Stimulated activated CD4-positive, alpha-beta T cell treated with anti-CD3 and anti-CD28 coated beads, TNF-alpha, amount 100 ng/mL, for 24 hours (primary cell): ENCODE results near the gene GRK1.
A peak's percentile ranks its signal among the peaks of the same experiment; 100 is the strongest.

Experiments used
- DNase-seq, 3 experiments: peaks; one replicate each; pipeline ENCODE4 v3.0.0-alpha.2; 2020; ENCODE audit warnings: low read depth in 3 of 3

The GRK1 gene

DNA sequence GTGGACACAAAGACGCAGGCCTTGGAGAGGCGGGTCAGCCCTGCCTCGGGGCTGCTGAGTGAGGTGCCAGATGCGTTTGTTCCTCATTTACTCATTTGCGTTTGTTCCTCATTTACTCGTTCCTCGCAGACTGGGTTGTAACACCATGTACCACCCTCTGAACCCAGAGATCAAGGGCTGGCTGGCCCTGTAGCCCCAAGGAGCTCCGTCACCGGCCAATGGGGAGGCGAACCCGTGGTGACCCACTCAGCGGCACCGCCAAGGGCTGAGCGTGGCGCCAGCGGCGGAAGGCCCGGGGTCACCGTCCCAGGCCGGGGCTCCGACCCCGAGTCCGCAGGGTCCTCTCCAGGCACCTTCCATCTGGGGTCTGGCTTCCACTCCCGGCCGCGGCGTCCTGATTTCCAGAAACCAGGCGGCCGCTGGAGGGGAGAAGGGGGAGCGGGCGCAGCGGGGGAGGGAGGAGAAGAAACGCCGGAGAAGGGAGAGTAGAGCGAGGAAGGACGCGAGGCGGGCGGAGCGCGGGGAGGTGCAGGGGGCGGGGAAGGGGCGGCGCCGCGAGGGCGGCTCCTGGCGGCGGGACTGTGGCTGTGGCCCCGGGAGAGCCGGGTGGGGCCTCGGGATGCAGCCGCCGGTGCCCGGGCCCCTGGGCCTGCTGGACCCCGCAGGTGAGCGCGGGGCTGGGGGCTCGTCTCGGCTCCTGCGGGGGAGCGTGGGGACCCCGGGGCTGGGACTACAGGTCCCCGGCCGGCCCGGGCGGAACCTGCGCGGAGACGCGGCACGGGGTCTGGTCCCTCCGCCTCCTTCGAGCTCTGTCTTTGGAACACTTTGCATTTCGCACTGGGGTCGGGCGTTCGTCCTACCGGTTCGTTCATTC lies 91.9 kb downstream of the GRK1 start, which contains the start of gene TMEM255B:
Gene TMEM255B, plus strand, starts transcription at position 576 of the 874 bp plus-strand sequence. Its CDS starts 44 bp downstream, at position 620.
- peak; percentile 50 to 81 (median 53) for DNase-seq

DNA sequence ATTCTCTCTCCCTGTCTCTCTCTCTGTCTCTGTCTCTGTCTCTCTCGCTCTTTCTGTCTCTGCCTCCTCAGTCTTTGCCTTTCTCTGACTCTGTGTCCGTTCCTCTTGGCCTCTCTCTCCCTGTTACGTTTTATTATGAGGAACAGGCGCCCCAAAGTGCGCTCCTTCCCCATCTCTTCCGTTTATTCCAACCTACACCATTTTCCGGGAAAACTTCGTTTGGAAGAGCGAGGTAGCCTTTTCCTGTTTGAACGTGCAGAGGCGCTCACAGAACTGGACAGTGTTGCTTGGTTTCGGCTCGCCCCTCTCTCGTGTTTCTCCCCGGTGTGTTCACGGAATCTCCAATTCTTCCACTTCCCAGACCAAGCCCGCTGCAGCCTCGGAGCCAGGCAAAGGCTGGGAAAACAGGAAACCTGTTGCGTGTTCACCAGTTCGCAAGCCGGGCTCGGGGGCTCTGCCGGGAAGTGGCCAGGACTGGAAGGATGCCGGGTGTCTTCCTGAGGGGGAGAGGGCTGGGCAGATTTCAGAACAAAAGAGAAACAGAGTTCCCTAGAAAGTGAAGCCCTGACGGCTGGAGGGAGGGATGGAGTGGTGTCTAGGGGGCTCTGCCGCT lies 92.6 kb downstream of the GRK1 start:
- no peak for DNase-seq

DNA sequence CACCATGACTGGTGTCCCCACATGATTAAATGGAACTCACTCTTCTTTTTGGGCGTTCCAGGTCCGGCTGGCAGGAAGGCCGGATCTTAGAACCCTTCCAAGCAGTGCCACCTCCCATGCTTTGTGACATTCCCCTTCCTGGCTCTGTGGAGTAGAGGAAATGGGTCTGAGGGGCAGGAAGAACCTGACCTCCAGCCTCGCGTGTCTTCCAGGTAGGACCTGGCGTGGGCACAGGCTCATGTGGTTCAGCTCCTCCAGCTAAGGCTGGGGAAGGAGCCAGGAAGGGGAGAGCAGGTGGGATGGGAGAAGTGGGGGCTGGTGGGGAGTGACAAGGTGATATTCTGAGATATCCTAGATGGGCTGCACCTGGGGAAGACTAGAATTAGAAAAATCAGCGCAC lies 94.1 kb downstream of the GRK1 start:
- DNase-seq, result no peak

DNA sequence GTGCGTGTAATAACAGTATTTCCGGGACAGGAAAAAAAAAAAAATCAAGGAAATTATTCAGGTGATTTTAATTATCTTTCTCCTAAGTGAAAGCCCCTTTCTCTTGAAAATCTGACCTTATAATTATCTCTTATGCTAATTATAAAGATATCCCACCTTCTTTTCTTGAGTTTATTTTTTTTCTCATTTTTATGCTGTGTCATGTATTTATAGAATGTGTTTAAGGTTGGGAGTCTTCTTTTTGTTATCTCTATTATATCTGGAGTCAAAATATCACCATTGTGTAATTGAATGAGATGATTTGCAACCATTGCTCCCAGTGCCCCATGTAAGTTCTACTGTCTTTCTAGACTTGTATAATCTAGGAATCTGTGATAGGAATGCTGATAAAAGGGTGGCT lies 95.1 kb downstream of the GRK1 start:
- DNase-seq, result no peak

DNA sequence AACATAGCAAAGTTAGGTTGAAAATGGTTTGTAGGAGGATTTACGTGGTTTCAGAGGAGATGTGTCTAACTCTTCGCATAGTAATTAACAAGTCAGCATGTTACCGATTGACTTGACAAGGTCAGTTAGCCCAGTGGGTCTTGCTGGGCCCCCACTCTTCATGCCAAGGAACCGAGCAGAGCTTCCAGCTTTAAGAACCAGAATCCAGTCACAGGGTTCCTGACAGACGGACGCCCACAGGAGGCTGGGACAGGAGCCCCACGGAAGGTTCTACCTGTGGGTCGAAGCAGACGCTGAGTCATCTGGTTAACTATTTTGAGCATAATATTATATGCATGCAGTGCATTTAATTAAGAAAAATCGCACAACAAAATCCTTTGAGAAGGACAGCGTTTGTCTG lies 95.5 kb downstream of the GRK1 start:
- no peak for DNase-seq

DNA sequence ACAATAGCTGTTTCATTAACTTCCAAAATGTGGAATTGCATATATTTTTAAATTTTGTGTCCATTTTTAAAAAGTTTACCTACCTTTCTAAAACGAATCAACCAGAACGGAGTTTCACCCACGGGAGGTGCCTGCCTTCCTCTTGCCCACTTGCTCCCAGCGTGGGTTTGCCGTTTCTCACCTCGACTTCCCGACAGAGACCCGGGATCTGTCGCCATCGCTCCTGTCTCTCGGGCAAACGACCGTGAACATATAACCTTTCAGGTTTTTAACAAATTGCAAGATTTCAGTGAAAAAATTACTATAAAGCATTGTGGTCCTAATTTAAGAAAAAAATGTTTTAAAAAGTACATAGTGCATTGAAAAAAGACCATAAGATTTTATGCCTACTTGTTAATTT lies 96.2 kb downstream of the GRK1 start:
- no peak for DNase-seq

DNA sequence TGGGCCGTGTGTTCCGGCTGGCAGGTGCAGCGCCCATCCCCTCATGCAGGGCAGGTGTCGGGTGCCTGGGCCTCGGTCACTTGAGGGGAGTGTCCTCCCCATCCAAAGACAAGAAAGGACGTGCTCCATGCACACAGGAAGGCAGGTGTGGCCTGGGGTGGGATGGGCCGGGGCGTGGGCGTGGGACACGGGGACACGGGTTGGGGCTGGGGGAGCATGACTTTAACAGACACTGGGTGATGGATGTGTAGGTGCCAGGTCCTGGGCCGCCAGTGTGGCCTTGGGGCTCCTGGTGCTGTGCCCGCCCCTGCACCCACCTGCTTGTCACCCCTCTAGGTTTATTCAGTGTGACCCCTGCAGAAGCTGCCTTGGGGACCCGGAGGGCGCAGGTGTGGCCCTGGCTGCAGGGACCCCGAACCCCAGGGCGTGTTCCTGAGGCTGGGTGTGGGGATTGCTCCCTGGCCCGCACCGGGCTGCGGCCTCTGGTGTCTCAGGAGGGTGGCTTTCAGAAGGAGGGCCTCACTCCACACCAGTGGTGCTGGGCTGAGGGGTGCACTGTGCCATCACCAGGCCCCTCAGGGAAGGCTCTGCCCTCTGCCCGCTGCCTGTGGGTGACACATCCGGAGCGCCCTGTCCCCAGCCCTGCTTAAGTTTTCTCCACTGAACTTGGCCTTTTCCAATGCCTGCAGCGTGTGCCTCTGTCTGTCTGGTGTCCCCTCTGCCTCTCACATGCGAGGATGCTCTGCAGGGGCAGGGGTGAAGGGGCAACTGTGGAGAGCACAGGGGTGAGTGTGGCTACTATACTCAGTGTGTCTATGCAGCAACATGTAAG lies 97.2 kb downstream of the GRK1 start:
- no peak for DNase-seq

DNA sequence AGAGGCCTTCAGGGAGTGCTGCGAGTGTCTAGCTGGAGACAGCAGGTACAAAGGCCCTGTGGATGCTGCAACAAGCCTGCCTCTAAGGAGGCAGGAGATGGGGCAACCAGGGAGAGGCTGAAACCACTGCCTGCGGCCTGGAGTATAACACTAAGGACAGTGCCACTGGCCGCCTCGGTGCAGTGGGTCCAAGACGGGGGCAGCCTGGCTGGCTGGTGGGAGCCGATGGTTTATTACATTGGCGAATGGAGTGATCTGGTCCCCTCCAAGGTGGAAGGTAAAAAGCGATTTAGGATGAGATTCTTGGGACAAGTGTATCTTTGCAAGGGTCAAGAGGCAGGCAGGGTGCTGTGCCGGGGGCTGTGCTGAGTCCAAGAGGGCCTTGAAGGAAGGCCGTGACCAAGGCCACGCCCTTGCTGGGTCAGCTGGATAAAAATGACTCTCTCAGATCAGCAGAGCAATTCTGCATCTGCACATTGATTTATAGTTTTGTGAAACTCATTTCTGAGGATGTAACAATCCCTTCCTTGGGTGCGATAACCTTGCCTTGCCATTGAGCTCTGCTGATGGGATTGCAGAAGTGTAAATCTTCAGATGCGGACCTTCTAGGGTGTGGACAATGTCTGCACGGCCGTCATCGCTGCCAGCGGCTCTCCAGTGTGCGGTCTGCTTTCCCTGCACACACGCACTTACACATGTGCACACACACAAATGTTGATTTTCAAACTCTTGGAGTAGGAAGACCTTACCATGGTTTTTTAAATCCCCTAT lies 98.0 kb downstream of the GRK1 start:
- DNase-seq, result no peak

DNA sequence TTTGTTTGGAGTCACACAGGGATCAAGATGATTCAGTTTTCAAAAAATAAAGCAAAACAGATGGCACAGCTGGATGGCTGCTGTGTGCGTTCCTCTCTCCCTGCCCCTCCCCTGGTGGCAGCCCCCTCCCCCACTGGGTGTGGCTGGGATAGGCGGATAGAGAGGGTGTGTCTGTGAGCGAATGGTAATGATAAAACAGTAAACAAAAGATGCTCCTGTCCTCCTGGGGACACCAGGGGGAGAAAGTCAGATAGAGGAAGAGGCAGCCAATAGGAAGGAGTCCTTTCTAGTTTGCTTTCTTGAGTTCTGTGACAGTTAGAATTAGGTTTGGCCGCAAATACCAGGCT lies 98.5 kb downstream of the GRK1 start:
- no peak for DNase-seq

DNA sequence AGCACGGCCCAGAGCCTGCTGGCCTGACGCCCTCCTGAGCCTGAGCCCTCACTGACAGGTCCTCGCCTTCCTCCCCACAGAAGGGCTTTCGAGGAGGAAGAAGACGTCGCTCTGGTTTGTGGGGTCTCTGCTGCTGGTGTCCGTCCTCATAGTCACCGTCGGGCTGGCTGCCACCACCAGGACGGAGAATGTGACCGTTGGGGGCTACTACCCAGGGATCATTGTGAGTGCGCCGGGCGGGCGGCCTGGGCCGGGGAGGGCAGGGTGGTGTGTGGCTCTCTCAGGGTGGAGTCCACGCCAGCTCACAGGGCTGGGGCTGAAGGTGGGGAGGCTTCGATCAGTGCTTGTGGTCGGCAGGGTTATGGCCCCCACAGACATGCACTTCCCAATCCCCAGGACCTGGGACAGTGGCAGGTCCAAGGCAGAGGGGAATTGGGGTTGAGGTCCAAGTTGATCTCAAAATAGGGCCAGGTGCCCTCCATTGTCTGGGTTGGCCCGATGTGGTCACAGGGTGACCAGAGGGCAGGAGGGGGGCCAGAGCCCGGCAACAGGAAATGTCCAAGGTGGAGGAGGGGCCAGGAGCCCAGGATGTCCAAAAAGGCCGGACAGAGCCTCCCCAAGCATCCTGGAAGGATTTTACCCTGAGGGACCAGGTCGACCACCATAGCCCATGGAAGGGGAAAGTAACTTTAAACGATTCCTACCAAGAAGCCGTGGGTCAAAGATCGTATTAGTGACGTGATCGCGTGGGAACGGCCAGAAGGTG lies 99.2 kb downstream of the GRK1 start:
- DNase-seq, result no peak

DNA sequence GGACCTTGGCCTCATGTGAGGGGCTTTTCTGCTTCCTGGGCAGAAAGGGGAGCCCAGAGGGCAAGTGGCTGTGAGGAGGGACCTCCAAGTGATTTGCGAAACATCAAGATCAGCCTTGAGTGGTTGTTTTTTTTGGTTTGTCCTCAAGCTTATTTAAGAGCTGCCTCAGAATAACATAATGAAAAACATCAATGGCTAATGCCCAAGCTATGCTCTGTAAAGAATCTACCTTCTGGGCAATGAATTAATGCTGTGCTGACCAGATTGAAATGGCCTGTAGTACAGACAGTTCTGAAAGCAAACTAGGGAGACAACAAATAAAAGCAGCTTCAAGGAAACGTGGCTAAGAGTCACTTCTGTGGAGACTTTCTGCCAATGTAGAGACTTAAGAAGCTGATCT lies 100.3 kb downstream of the GRK1 start:
- no peak for DNase-seq

DNA sequence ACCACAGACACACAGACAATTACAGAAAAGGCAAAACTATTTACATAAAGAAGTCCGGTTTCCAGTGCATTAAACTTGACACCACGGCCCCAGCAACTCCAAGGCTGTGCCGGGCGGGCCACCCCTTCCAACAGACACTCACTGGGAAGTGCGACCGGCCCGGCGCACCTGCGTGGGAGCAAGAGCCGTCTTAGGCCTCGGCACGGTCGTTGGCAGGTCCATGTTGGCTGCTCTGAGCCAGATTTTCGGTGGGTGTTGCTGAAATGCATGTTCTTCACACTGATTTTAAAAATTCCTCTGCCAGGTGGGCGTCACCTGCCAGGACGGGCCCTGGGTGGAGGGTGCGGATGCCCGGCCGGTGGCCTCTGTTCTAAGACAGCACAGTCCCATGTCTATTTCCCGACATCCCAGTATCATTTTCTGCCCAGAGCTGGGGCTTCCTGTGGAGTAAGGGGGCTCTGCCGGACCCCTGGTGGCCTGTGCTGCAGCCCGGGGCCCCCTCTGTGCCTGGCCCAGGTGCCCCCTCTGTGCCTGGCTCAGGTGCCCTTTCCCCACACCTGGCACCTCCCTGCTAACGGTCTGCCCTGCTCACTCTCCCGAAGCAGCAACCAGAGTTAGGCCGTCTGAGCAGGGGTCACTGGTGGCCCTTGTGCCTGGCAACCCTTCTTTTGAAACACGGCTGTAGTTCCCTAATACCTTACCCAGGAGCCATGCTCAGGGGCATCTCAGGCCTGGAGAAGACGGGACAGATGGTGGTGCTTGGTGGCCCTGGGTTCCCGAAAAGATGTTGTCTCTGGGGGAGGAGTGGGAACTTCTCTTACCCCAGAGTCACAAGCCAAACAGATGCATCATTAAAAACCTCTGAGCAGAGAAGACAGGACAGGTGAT lies 101.2 kb downstream of the GRK1 start:
- no peak for DNase-seq

DNA sequence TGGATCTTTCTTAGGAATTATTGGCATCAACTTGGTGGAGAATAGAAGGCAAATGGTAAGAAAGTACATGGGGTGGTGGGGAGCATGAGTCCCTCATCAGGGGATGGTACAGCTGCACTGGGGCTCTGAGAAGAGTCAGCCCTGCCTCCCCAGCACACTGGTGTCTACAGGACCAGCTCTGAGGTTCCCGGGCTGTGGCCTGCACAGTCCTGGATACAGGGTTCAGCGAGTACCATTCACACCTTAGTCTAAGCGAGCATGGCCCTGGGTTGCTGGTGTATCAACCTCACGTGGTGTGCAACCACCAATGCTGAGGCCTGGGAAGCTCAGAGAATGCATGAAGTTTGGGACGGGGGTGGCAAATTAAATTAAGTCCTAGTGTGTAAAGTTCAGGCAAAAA lies 102.1 kb downstream of the GRK1 start:
- DNase-seq, result no peak

DNA sequence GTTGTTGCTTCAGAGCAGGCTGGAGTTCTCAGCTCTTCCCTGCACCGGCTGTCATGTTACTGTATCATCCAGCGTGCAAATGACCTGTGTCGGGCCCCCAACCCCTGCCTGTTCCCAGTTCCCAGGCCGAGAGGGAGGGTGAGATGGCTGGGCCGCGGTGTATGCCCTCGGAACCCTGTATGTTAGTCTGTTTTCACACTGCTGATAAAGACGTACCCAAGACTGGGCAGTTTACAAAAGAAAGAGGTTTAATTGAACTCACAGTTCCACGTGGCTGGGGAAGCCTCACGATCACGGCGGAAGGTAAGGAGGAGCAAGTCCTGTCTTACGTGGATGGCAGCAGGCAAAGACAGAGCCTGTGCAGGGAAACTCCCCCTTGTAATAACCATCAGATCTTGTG lies 102.9 kb downstream of the GRK1 start:
- no peak for DNase-seq

DNA sequence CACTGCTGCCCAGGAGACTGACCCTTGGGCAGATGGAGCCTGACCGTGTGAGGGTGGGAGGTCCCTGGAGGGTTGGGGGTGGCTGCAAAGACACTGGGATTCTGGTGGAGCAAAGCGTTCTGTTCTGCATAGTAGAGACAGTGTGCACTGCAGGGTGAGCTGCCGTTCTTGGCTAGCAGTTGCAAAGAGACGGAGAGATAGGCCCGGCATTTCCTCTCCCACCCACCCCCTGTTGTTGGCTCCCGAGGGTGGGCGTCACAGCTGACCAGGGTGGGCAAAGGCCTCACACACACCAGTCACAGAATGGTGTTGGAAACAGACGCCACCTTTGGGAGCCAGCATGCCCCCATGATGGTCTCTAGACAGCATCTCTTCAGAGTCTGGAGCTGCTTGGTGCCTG lies 103.4 kb downstream of the GRK1 start:
- no peak for DNase-seq

DNA sequence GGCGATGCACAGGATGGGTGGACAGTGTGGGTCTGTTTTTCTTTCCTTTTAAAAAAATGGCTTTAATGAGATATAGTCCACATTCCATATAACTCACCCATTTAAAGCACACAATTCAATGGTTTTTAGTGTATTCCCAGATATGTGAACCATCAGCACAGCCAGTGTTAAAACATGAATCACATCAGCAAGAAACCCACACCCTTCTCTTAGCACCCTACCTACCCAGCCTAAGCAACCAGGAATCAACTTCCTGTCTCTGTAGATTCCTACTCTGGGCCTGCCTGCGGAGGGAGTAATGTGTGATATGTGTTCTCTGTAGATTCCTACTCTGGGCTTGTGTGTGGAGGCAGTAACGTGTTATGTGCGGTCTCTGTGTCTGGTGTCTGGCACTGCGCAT lies 103.9 kb downstream of the GRK1 start:
- DNase-seq, result no peak

DNA sequence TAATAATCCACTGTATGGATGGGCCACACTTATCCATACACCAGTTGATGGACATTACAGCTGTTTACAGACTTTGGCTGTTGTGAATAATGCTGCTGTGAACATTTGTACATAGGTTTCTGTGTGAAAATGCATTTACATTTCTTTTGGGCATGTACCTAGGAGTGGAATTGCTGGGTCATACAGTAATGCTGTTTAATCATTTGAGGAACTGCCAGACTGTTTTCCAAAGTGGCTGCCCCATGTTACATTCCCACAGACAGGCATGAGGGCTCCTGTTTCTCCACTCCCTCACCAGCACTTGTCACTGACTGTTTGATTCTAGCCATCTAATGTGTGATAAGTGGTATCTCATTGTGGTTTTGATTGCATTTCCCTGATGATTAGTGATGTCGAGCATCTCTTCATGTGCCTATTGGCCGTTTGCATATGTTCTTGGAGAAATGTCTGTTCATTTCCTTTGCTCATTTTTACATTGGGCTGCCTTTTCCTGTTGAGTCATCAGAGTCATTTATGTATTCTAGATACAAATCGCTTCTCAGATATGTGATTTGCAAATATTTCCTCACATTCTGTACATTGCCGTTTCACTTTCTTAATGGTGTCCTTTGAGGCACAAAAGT lies 104.8 kb downstream of the GRK1 start:
- no peak for DNase-seq

DNA sequence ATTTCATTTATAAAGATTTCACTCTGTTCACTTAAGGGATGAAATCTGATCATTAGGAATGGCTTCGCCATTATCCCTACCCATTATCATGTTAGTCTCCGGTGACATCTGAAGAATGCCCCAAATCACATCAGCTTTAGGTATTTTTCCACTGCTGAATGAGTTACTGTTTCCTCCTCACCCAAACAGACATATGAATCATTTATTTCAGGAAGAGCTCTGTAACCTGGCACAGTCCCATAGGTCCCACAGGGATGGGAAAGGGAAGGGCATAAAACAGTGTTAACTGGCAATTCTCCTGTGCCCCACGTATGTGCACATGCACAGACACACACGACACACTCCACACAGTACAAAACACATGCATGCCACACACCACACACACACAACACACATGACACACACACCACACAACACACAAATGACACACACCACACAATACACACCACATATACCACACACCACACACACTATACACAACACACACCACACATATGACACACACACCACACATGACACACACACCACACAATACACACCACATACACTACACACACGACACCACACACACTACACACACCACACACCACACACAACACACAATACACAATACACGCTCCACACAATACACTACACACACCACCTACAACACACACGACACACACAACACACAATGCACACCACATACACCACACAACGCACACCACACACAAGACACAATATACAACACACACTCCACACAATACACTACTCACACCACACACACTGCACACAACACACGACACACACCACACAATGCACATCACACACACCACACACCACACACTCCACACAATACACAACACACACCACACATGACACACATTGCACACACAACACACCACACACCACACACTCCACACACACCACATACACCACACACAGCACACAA lies 107.4 kb downstream of the GRK1 start:
- no peak for DNase-seq
